Parathyroid adenoma (tissue), 2 donors: ENCODE results near the gene ZNF324B.
A peak's percentile ranks its signal among the peaks of the same experiment; 100 is the strongest.

Experiments used
- H2AFZ ChIP-seq: fragments of 300-600 bp; sonication (generic); one replicate; pipeline ENCODE4 v1.7.0; 2017; ENCODE audit warnings: antibody characterized with exemption, mild to moderate bottlenecking
- H3K27ac ChIP-seq: fragments of 300-600 bp; sonication (generic); one replicate; pipeline ENCODE4 v1.7.0; 2017
- H3K27me3 ChIP-seq: fragments of 300-600 bp; sonication (generic); one replicate; pipeline ENCODE4 v1.7.0; 2017; ENCODE audit warnings: low read length; ENCODE audit not compliant: control insufficient read depth, insufficient read depth
- H3K36me3 ChIP-seq: fragments of 300-600 bp; sonication (generic); one replicate; pipeline ENCODE4 v1.7.0; 2017; ENCODE audit warnings: low read length; ENCODE audit not compliant: control insufficient read depth, insufficient read depth
- H3K4me1 ChIP-seq: fragments of 300-600 bp; sonication (generic); one replicate; pipeline ENCODE4 v1.7.0; 2017; ENCODE audit warnings: control low read depth
- H3K4me2 ChIP-seq: fragments of 300-600 bp; sonication (generic); one replicate; pipeline ENCODE4 v1.7.0; 2017; ENCODE audit warnings: low read length
- H3K4me3 ChIP-seq: fragments of 300-600 bp; sonication (generic); one replicate; pipeline ENCODE4 v1.7.0; 2017; ENCODE audit warnings: low read depth, low read length
- H3K79me2 ChIP-seq: fragments of 300-600 bp; sonication (generic); one replicate; pipeline ENCODE4 v1.7.0; 2017; ENCODE audit warnings: control low read depth
- H3K9ac ChIP-seq: fragments of 300-600 bp; sonication (generic); one replicate; pipeline ENCODE4 v1.7.0; 2017; ENCODE audit warnings: mild to moderate bottlenecking
- H3K9me3 ChIP-seq: fragments of 300-600 bp; sonication (generic); one replicate; pipeline ENCODE4 v1.7.0; 2017; ENCODE audit warnings: low read length; ENCODE audit not compliant: control insufficient read depth
- TF ChIP-seq, protein P1 (sequence below): fragments of 300-600 bp; sonication (generic); IDR thresholded peaks from one replicate; pipeline ENCODE4 v1.7.0; 2017; ENCODE audit warnings: antibody characterized with exemption, mild to moderate bottlenecking
- donor health status: primary hyperparathyroidism.

The ZNF324B gene

DNA sequence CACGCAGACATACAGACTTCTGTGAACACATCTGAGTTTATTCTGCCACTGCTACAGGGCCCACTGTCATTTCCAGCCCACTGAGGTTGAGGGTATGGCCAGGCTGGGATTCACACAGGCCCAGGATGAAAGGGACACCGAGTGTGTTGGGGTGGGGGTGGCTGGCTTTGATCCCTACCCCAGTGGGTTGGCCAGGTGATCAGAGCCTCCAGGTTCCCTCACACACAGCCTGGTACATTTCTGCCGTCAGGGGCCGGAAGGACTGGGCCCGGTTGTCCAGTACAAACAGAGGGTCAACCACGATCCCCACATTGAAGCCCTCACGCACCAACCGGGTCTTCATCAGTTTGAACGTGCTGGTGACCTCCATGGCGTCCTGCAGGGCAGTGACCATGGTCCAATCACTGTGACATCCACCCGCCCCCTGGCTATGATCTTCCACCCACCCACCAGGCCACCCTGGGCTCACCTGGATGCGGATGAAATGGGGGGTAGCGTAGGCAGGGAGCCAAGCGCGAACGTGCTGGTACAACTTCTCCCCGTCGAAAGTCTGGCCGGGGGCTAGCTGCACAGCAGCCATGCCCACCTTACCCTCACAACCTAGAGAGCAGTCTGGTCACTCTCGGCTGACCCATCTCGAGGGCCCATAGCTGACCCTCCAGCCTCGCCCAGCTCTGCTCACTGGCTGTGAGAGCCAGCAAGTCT lies 47.0 kb downstream of the ZNF324B start:
- peak overlapping the region; percentile 64 for H3K4me3 ChIP-seq
- no peak overlapping the region for H3K9ac ChIP-seq
- no peaks in the 10 kb centered on the region for H3K9me3 ChIP-seq
- H3K27me3 ChIP-seq = no peaks in the 10 kb centered on the region
- peaks cover 11% of the 10 kb centered on the region for H3K4me1 ChIP-seq
- H3K27ac ChIP-seq = peak overlapping the region; percentile 66
- H3K79me2 ChIP-seq = no peaks in the 10 kb centered on the region
- peak overlapping the region; percentile 88 for H2AFZ ChIP-seq
- TF ChIP-seq, protein P1, sequence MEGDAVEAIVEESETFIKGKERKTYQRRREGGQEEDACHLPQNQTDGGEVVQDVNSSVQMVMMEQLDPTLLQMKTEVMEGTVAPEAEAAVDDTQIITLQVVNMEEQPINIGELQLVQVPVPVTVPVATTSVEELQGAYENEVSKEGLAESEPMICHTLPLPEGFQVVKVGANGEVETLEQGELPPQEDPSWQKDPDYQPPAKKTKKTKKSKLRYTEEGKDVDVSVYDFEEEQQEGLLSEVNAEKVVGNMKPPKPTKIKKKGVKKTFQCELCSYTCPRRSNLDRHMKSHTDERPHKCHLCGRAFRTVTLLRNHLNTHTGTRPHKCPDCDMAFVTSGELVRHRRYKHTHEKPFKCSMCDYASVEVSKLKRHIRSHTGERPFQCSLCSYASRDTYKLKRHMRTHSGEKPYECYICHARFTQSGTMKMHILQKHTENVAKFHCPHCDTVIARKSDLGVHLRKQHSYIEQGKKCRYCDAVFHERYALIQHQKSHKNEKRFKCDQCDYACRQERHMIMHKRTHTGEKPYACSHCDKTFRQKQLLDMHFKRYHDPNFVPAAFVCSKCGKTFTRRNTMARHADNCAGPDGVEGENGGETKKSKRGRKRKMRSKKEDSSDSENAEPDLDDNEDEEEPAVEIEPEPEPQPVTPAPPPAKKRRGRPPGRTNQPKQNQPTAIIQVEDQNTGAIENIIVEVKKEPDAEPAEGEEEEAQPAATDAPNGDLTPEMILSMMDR = no peak
- H3K36me3 ChIP-seq = no peaks in the 10 kb centered on the region
- peak overlapping the region; percentile 88 for H3K4me2 ChIP-seq

DNA sequence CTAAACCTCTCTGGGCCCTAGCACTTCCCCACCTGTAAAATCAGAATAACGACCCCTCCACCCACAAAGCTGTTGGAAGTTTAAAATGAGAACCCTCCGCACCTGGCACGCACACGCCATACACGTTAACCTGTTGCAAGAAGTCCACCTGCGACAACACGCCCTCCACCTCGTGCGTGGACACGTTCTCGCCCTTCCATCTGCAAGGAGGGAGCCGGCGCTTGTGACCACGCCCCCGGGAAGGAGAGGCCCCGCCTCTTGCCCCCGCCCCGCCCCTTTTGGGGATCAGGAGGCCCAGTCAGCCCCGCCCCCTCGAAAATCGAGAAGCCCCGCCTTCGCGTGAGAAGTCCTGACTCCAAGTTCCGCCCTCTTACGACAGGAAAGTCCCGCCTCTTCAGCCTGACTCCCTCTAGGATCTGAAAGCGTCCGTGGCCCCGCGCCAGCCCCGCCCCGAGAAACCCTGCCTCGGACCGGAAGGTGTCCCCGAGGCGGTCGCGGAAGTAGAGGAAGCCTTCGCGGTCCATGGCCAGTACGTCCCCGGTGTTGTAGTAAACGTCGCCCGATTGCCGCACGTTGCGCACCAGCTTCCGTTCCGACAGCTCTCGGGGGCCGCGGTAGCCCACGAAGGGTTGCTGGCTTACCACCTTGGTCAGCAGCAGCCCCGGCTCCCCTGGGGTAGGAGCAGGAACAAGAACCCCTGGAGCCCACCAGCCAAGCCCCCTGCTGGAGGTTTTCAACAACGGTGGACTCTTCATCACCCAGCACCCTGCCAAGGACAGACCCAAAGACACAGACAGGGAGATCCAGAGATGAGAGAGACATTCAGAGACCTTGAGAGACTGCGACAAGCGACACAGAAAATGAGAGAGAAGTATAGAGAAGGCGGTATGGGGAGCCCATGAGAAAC lies 47.9 kb downstream of the ZNF324B start:
- peaks cover 11% of the 10 kb centered on the region for H3K4me1 ChIP-seq
- no peaks in the 10 kb centered on the region for H3K27me3 ChIP-seq
- no peaks in the 10 kb centered on the region for H3K9me3 ChIP-seq
- peak overlapping the region; percentile 1 for H3K9ac ChIP-seq
- no peaks in the 10 kb centered on the region for H3K36me3 ChIP-seq
- peak overlapping the region; percentile 64 for H3K4me3 ChIP-seq
- H2AFZ ChIP-seq = peak overlapping the region; percentile 88
- no peaks in the 10 kb centered on the region for H3K79me2 ChIP-seq
- peak overlapping the region; percentile 66 for H3K27ac ChIP-seq
- TF ChIP-seq, protein P1 = peak; percentile 28
- peak overlapping the region; percentile 88 for H3K4me2 ChIP-seq

DNA sequence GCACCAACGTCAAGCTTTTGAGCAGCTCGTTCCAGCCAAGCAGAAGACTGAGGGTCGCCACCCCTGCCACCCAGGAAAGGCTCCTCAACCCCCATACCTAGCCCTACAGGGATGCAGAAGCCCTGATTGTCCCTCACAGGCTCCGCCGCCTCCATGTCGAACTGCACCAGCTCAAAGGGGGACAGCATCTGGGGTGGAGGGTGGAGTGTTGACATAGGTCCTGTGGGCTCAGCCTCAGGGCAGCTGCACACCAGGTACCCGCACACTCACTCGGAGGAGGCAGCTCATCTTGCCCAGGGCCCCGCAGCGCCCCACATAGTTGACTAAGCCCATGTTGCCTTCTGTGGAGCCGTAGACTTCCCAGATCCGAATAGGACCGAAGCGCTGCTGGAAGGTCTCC lies 48.8 kb downstream of the ZNF324B start:
- TF ChIP-seq, protein P1 = no peak
- Histone ChIP-seq H3K9me3 (no peaks in the 10 kb centered on the region), H3K4me2 (peak overlapping the region; percentile 66), H3K4me3 (peak overlapping the region; percentile 64), H3K9ac (no peak overlapping the region), H3K4me1 (peaks cover 11% of the 10 kb centered on the region), H3K27ac (no peak overlapping the region), H3K36me3 (no peaks in the 10 kb centered on the region), H3K79me2 (no peaks in the 10 kb centered on the region), H2AFZ (peak overlapping the region; percentile 88), H3K27me3 (no peaks in the 10 kb centered on the region)
